T-cell (primary cell): ENCODE data around the gene SLC5A2. TPM values are rescaled to one million over a fixed set of nuclear protein-coding genes. Genes with fewer than 3 reads are reported as not detected.
"Not testable (repeated sequence)": the region's sequence is repeated elsewhere in the genome, so short reads cannot be mapped to it uniquely, and the experiment has no call there.

Experiments
- ATAC-seq, 4 experiments: fragments of 200-7000 bp in 3 of 4; fragments of 150-1000 bp in 1 of 4; cut with Tn5 transposase; replicated peaks in 1 of 4; 1 replicate in 3 of 4; 2 replicates in 1 of 4; pipeline ENCODE4 v1.10.0; 2021; ENCODE audit warnings: moderate library complexity in 3 of 4, mild to moderate bottlenecking in 2 of 4, moderate number of reproducible peaks in 1 of 4
- CTCF ChIA-PET, 2 donors: fragments of 300-600 bp; sonication (Branson Sonifier 250); formaldehyde crosslinking; loops; one replicate each; lab custom pipeline; 2022; ENCODE audit warnings: antibody characterized with exemption in 2 of 2; lab: Charles Lee
- POLR2A ChIA-PET, 2 donors: fragments of 300-600 bp; sonication (Branson Sonifier 250); formaldehyde crosslinking; loops; one replicate each; lab custom pipeline; 2022; ENCODE audit warnings: antibody characterized with exemption in 2 of 2; lab: Charles Lee
- DNase-seq, 35 experiments: peaks; one replicate each; pipeline versions ENCODE4 v3.0.0 to v3.0.0-alpha.2; 2013 to 2023
- H3K27ac ChIP-seq: one replicate; pipeline ENCODE4 v1.5.1; 2013; ENCODE audit warnings: low read length
- H3K27me3 ChIP-seq, 2 experiments: replicated peaks in 1 of 2; 1 replicate in 1 of 2; 2 replicates in 1 of 2; pipeline versions ENCODE4 v1.6.1 to v1.7.0; 2013; ENCODE audit warnings: low read length in 1 of 2, mixed read lengths in 1 of 2; ENCODE audit not compliant: control insufficient read depth in 2 of 2, insufficient read depth in 2 of 2; ENCODE audit errors: extremely low read depth in 1 of 2
- H3K36me3 ChIP-seq, 2 donors: 1 replicate in 1 of 2; 2 replicates in 1 of 2; pipeline versions ENCODE4 v1.6.1 to v1.7.0; 2013; ENCODE audit warnings: low read length in 1 of 2; ENCODE audit not compliant: control insufficient read depth in 2 of 2, insufficient read depth in 1 of 2; ENCODE audit errors: extremely low read depth in 1 of 2
- H3K4me1 ChIP-seq, 2 experiments: 1 replicate in 1 of 2; 2 replicates in 1 of 2; pipeline versions ENCODE4 v1.6.1 to v1.7.0; 2013; ENCODE audit warnings: low read length in 2 of 2, mixed read lengths in 1 of 2; ENCODE audit not compliant: insufficient read depth in 2 of 2, control insufficient read depth in 1 of 2; ENCODE audit errors: extremely low read depth in 1 of 2
- H3K4me3 ChIP-seq, 2 donors: 1 replicate in 1 of 2; 2 replicates in 1 of 2; pipeline versions ENCODE4 v1.5.1 to v1.7.0; 2013; ENCODE audit warnings: mild to moderate bottlenecking in 2 of 2, low read length in 1 of 2, moderate library complexity in 1 of 2; ENCODE audit not compliant: control insufficient read depth in 1 of 2; ENCODE audit errors: extremely low read depth in 1 of 2
- H3K9me3 ChIP-seq: 2 replicates; pipeline ENCODE4 v1.7.0; 2013
- H3K27ac Mint-ChIP-seq, 2 donors: one replicate each; pipeline ENCODE4 v1.8.0; 2020 to 2021; ENCODE audit warnings: mild to moderate bottlenecking in 2 of 2, mixed read lengths in 2 of 2
- H3K27me3 Mint-ChIP-seq, 2 donors: one replicate each; pipeline ENCODE4 v1.8.0; 2021 to 2022; ENCODE audit warnings: mixed read lengths in 2 of 2
- H3K36me3 Mint-ChIP-seq: one replicate; pipeline ENCODE4 v1.8.0; 2021; ENCODE audit warnings: mixed read lengths
- H3K4me1 Mint-ChIP-seq, 3 donors: one replicate each; pipeline ENCODE4 v1.8.0; 2020 to 2022; ENCODE audit warnings: mixed read lengths in 3 of 3, mild to moderate bottlenecking in 1 of 3
- H3K4me3 Mint-ChIP-seq, 3 donors: one replicate each; pipeline ENCODE4 v1.8.0; 2020 to 2022; ENCODE audit warnings: mild to moderate bottlenecking in 3 of 3, mixed read lengths in 3 of 3, moderate library complexity in 3 of 3
- H3K9me3 Mint-ChIP-seq, 3 donors: one replicate each; pipeline ENCODE4 v1.8.0; 2020 to 2022; ENCODE audit warnings: mixed read lengths in 3 of 3
- WGBS: methylation state at CpG from one replicate; pipeline ENCODE4 v1.1.5; 2013; ENCODE audit warnings: missing lambda C conversion rate; ENCODE audit not compliant: insufficient coverage; 5-methylcytosine and 5-hydroxymethylcytosine counted together
- total RNA-seq, 35 experiments: library from RNA in 6 of 35; stranded (reverse) in 6 of 35; fragments of 120-200 nt in 1 of 35; gene quantifications; one replicate each; pipeline versions ENCODE4 v1.2.1 to v1.2.4 and lab custom pipeline; 2013 to 2026

SLC5A2 gene
- total RNA-seq, 5 donors from 2014 or later (not counting 1 experiment from before 2014, with no cell fraction given), result 2.6 to 4.2 (median 3.2) TPM

DNA sequence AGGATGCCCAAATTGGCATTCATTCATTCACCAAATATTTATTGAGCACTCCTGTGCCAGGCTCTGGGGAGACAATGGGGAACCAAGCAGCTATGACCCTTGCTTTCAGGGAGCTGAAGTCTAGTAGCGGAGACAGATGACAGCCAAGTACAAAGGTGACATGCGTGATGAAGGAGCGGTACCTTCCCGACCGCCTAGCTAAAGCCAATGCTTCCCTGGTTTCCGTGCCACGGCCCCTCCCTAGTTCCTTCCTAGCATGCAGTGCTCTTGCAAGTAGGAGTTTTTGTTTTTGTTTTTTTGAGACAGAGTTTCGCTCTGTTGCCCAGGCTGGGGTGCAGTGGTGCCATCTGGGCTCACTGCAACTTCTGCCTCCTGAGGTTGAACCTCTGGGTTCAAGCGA is 3.2 kb upstream of the SLC5A2 start:
- Histone ChIP-seq H3K9me3 (no peaks in the 10 kb centered on the region), H3K27me3 (peaks cover 0 to 7% of the 10 kb centered on the region in 2 experiments), H3K4me3 (no peak overlapping the region), H3K36me3 (no peaks in the 10 kb centered on the region), H3K27ac (no peak overlapping the region), H3K4me1 (peaks cover 4 to 24% of the 10 kb centered on the region in 2 experiments)
- no peak for ATAC-seq
- no peak for DNase-seq
- Mint-ChIP-seq H3K4me1 (peaks cover 15 to 17% (median 17%) of the 10 kb centered on the region in 3 donors), H3K27me3 (no peaks in the 10 kb centered on the region), H3K4me3 (no peak overlapping the region), H3K36me3 (no peaks in the 10 kb centered on the region), H3K27ac (no peak overlapping the region), H3K9me3 (no peaks in the 10 kb centered on the region)
- ChIA-PET CTCF (interaction anchor here in 1 of 2 donors (0.5 kb wide), 1 partner anchor 296 kb away, joined by 4 read pairs; no protein-coding TSS in a partner anchor), POLR2A (no interaction called here)
- 95% methylated on average over 9 of the region's 9 CpGs for WGBS

DNA sequence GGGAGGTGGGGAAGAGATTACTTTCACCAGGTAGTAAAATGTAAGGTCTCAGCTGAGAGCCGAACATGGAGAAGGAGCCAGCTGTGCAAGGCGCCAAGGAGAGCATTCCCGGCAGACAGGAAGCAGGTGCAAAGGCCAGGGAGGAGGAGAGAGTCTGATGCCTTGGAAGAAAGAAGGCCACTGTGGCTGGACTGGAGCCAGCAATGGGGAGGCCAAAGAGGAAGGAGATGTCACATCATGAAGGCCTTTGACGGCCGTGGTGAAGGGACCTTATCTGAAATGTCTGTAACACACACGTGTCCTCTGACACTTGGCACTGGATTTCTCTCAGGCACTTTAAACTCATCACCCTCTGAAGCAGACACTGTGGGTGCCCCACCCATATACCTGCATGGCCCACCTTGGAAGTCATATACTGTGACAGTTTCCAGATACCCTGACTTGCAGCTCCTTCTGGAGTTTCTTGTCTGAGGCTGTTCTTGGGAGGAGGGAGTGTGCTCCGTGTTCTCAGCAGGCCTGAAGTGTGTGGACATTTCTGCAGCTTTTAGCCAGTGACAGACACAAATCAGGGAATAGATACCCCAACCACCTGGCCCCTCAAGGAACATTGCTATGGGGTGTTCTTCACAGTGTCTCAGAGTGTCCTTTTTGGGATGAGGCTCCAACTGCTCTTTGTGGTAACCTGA is 1.9 kb upstream of the SLC5A2 start:
- Histone ChIP-seq H3K27me3 (peaks cover 0 to 20% of the 10 kb centered on the region in 2 experiments), H3K4me1 (peaks cover 2 to 22% of the 10 kb centered on the region in 2 experiments), H3K27ac (no peak overlapping the region), H3K4me3 (no peak overlapping the region), H3K36me3 (no peaks in the 10 kb centered on the region), H3K9me3 (no peaks in the 10 kb centered on the region)
- peaks cover 16 to 19% (median 19%) of the 10 kb centered on the region in 3 donors for H3K4me1 Mint-ChIP-seq
- ChIA-PET POLR2A (no interaction called here), CTCF (no interaction called here)
- no peak overlapping the region for H3K4me3 Mint-ChIP-seq
- H3K27me3 Mint-ChIP-seq, result no peaks in the 10 kb centered on the region
- no peak for DNase-seq
- H3K36me3 Mint-ChIP-seq, result no peaks in the 10 kb centered on the region
- no peaks in the 10 kb centered on the region for H3K9me3 Mint-ChIP-seq
- ATAC-seq, result no peak
- 49% methylated on average over 5 of the region's 7 CpGs for WGBS
- no peak overlapping the region for H3K27ac Mint-ChIP-seq

DNA sequence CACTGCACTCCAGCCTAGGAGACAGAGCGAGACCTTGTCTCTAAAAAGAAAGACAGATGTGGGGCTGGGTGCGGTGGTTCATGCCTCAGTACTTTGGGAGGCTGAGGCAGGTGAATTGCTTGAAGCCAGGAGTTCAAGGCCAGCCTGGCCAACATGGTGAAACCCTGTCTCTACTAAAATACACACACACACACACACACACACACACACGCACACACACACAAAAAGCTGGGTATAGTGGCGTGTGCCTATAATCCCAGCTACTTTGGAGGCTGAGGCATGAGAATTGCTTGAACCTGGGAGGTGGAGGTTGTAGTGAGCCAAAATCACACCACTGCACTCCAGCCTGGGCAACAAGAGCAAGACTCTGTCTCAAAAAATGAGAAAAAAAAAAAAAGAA is 1.1 kb downstream of the SLC5A2 start:
- H3K36me3 ChIP-seq, H3K4me3 Mint-ChIP-seq, CTCF ChIA-PET, H3K4me3 ChIP-seq, POLR2A ChIA-PET, DNase-seq, H3K27ac ChIP-seq, H3K36me3 Mint-ChIP-seq, ATAC-seq, H3K9me3 ChIP-seq, H3K9me3 Mint-ChIP-seq, H3K27me3 Mint-ChIP-seq, H3K27ac Mint-ChIP-seq: not testable (repeated sequence)
- no CpG with 5 or more reads among the region's 4 CpGs for WGBS
- Histone ChIP-seq H3K4me1 (peaks cover 4 to 24% of the 10 kb centered on the region in 2 experiments), H3K27me3 (peaks cover 0 to 17% of the 10 kb centered on the region in 2 experiments)
- peaks cover 10 to 16% (median 14%) of the 10 kb centered on the region in 3 donors for H3K4me1 Mint-ChIP-seq

DNA sequence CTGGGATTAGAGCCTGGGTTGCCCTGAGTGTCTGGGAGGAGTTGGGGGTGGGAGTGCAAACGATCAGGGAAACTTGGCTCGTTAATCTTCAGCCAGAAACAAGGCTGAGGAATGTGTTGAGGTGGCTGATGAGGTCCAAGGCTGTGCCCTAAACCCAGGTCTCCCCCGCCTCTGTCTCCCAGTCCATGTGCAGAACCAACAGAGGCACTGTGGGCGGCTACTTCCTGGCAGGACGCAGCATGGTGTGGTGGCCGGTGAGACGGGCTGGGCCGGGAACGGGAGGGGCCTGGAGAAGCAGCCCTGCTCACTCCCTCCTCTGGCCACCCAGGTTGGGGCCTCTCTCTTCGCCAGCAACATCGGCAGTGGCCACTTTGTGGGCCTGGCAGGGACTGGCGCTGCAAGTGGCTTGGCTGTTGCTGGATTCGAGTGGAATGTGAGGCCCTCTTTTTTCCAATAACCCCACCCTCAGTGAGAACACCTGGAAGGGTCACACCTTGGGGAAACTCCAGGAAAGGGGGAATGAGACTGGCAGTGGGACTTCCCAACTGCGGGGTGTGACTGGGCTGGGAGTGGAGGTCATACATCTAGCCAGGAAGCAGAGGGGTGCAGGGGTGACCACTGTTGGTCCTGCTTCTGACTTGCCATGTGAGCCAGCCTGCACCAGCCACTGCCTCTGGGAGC is 1.7 kb downstream of the SLC5A2 start:
- peak overlapping the region in 1 of 3 donors; percentile 90 for H3K4me3 Mint-ChIP-seq
- no peak for DNase-seq
- no peaks in the 10 kb centered on the region for H3K27me3 Mint-ChIP-seq
- 77% methylated on average over 10 of the region's 14 CpGs for WGBS
- Histone ChIP-seq H3K36me3 (no peaks in the 10 kb centered on the region), H3K9me3 (no peaks in the 10 kb centered on the region), H3K4me3 (no peak overlapping the region), H3K4me1 (peaks cover 4 to 24% of the 10 kb centered on the region in 2 experiments), H3K27me3 (peaks cover 0 to 17% of the 10 kb centered on the region in 2 experiments), H3K27ac (no peak overlapping the region)
- no peak overlapping the region for H3K27ac Mint-ChIP-seq
- no peaks in the 10 kb centered on the region for H3K36me3 Mint-ChIP-seq
- no peaks in the 10 kb centered on the region for H3K9me3 Mint-ChIP-seq
- ChIA-PET POLR2A (no interaction called here), CTCF (no interaction called here)
- ATAC-seq, result no peak
- H3K4me1 Mint-ChIP-seq, result peaks cover 10 to 18% (median 15%) of the 10 kb centered on the region in 3 donors

DNA sequence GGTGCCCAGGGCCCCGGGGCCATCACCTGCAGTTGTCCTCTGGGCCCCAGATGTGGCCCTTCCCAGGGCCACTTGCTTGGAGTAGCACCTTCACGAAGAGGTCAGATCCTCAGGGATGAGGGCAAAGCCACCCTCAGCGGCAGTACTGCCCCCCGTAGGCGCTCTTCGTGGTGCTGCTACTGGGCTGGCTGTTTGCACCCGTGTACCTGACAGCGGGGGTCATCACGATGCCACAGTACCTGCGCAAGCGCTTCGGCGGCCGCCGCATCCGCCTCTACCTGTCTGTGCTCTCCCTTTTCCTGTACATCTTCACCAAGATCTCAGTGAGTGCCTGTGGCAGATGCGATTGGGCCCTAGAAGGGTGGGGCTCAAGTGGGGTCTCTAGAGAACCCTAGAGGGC is 2.6 kb downstream of the SLC5A2 start:
- peaks cover 0 to 17% of the 10 kb centered on the region in 2 experiments for H3K27me3 ChIP-seq
- ATAC-seq (no peak), DNase-seq (no peak)
- no peaks in the 10 kb centered on the region for H3K27me3 Mint-ChIP-seq
- no peaks in the 10 kb centered on the region for H3K9me3 ChIP-seq
- peaks cover 10 to 19% (median 15%) of the 10 kb centered on the region in 3 donors for H3K4me1 Mint-ChIP-seq
- H3K4me1 ChIP-seq, result peaks cover 4 to 24% of the 10 kb centered on the region in 2 experiments
- H3K4me3 ChIP-seq, result no peak overlapping the region
- no peaks in the 10 kb centered on the region for H3K9me3 Mint-ChIP-seq
- CTCF ChIA-PET, result no interaction called here
- peaks cover 0 to 2% of the 10 kb centered on the region in 2 donors for H3K36me3 ChIP-seq
- H3K27ac Mint-ChIP-seq, result no peak overlapping the region
- H3K27ac ChIP-seq, result no peak overlapping the region
- WGBS, result 93% methylated on average over 9 of the region's 17 CpGs
- H3K4me3 Mint-ChIP-seq, result peak overlapping the region in 2 of 3 donors; percentile 90 to 92
- POLR2A ChIA-PET, result no interaction called here
- no peaks in the 10 kb centered on the region for H3K36me3 Mint-ChIP-seq

DNA sequence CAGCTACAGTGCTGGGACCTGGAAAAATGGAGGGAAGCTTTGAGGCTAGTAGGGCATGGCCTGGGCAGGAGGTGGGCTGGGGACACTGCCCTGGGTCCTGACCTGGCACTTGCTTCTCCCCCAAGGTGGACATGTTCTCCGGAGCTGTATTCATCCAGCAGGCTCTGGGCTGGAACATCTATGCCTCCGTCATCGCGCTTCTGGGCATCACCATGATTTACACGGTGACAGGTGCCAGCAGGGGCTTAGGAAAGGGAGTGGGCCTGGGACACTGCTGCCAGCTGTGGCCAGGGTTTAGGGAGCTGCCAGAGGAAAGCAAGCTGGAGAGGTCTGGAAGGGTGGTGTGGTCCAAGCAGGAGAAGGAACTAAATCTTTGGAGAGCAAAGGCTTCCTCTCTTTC is 3.1 kb downstream of the SLC5A2 start:
- H3K36me3 Mint-ChIP-seq, result no peaks in the 10 kb centered on the region
- ChIA-PET POLR2A (no interaction called here), CTCF (no interaction called here)
- H3K27me3 Mint-ChIP-seq, result no peaks in the 10 kb centered on the region
- no peak overlapping the region for H3K27ac Mint-ChIP-seq
- DNase-seq (no peak), ATAC-seq (no peak)
- no peaks in the 10 kb centered on the region for H3K9me3 Mint-ChIP-seq
- Histone ChIP-seq H3K9me3 (no peaks in the 10 kb centered on the region), H3K27ac (no peak overlapping the region), H3K36me3 (peaks cover 0 to 2% of the 10 kb centered on the region in 2 donors), H3K27me3 (peaks cover 0 to 17% of the 10 kb centered on the region in 2 experiments), H3K4me3 (no peak overlapping the region), H3K4me1 (peaks cover 4 to 24% of the 10 kb centered on the region in 2 experiments)
- peaks cover 10 to 19% (median 15%) of the 10 kb centered on the region in 3 donors for H3K4me1 Mint-ChIP-seq
- peak overlapping the region; percentile 34 to 92 (median 90) for H3K4me3 Mint-ChIP-seq
- 98% methylated on average over 5 of the region's 5 CpGs for WGBS
